ENCODE data around the gene TMEM132D.

DNA sequence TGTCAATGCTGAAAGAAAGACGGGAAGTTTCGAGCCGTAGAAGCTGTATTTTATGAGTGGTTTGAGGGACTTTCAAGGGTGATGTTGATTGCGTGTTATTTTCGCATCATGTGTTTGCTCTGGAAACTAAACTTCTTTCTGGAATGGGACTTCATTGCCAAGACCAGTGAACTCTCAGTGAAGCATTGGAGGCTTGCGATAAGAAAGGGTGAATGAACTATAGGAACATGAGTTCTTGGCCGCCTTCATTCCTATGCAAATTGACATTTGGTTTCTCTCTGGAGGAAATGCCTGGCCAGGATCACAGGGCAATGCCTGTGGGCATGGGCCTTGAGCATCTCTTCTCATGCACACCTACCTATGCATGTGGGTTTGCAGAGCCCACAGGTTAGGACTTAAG lies 677.8 kb downstream of the TMEM132D start:
- TF ChIP-seq, protein P1, sequence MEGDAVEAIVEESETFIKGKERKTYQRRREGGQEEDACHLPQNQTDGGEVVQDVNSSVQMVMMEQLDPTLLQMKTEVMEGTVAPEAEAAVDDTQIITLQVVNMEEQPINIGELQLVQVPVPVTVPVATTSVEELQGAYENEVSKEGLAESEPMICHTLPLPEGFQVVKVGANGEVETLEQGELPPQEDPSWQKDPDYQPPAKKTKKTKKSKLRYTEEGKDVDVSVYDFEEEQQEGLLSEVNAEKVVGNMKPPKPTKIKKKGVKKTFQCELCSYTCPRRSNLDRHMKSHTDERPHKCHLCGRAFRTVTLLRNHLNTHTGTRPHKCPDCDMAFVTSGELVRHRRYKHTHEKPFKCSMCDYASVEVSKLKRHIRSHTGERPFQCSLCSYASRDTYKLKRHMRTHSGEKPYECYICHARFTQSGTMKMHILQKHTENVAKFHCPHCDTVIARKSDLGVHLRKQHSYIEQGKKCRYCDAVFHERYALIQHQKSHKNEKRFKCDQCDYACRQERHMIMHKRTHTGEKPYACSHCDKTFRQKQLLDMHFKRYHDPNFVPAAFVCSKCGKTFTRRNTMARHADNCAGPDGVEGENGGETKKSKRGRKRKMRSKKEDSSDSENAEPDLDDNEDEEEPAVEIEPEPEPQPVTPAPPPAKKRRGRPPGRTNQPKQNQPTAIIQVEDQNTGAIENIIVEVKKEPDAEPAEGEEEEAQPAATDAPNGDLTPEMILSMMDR (IDR thresholded peaks at IDR 0.05; ENCODE audit: insufficient read depth, low read length, poor library complexity, severe bottlenecking) = no peak
- no peak for TF ChIP-seq EZH2phosphoT487 (conservative IDR thresholded peaks at IDR 0.05; ENCODE audit: low read length)

Measured in SU-DHL-6 (cell line).